ENCODE data around the gene WFS1. TPM values are rescaled to one million over a fixed set of nuclear protein-coding genes. Genes with fewer than 3 reads are reported as not detected.

WFS1 gene
- total RNA-seq, 1 donor from 2014 or later, result 14.3 TPM

GRCh38 chr4:6277935-6278800, 8.5 kb downstream of the WFS1 start:
- no peak for DNase-seq (ENCODE audit: low spot score)
- no peak for ATAC-seq

- no peak for DNase-seq (ENCODE audit: low spot score)
- peak; percentile 71 for ATAC-seq
These were observed 9.1 kb downstream of the WFS1 start for GRCh38 chr4:6278801-6279197.

- DNase-seq (ENCODE audit: low spot score) (no peak), ATAC-seq (no peak)
These were observed 10.1 kb downstream of the WFS1 start for GRCh38 chr4:6279582-6280289.

GRCh38 chr4:6280365-6280996, 10.8 kb downstream of the WFS1 start:
- DNase-seq (ENCODE audit: low spot score) (no peak), ATAC-seq (no peak)

- no peak for ATAC-seq
- no peak for DNase-seq (ENCODE audit: low spot score)
These were observed 12.0 kb downstream of the WFS1 start for GRCh38 chr4:6281436-6282313.

- DNase-seq (ENCODE audit: low spot score), result no peak
These were observed 12.7 kb downstream of the WFS1 start for GRCh38 chr4:6282314-6282771.

GRCh38 chr4:6283282-6283681, 13.6 kb downstream of the WFS1 start:
- ATAC-seq (no peak), DNase-seq (ENCODE audit: low spot score) (no peak)

More at GRCh38 chr4:6282314-6282771, 12.7 kb downstream of the WFS1 start:
- ATAC-seq, result no peak

- DNase-seq (ENCODE audit: low spot score) (no peak), ATAC-seq (no peak)
These were observed 17.6 kb downstream of the WFS1 start for GRCh38 chr4:6287017-6287788.

GRCh38 chr4:6288342-6288741, 18.7 kb downstream of the WFS1 start:
- DNase-seq (ENCODE audit: low spot score), result no peak
- no peak for ATAC-seq

- DNase-seq (ENCODE audit: low spot score), result no peak
These were observed 19.2 kb downstream of the WFS1 start for GRCh38 chr4:6288871-6289270.

GRCh38 chr4:6290256-6290655, 20.6 kb downstream of the WFS1 start:
- DNase-seq (ENCODE audit: low spot score) (no peak), ATAC-seq (no peak)

More at GRCh38 chr4:6288871-6289270, 19.2 kb downstream of the WFS1 start:
- ATAC-seq, result no peak

- no peak for ATAC-seq
- DNase-seq (ENCODE audit: low spot score), result no peak
These were observed 21.3 kb downstream of the WFS1 start for GRCh38 chr4:6290769-6291547.

- ATAC-seq (peak; percentile 24), DNase-seq (ENCODE audit: low spot score) (no peak)
These were observed 22.2 kb downstream of the WFS1 start for GRCh38 chr4:6291784-6292297.

- no peak for ATAC-seq
- DNase-seq (ENCODE audit: low spot score), result no peak
These were observed 22.9 kb downstream of the WFS1 start for GRCh38 chr4:6292376-6293096.

GRCh38 chr4:6293097-6293445, 23.4 kb downstream of the WFS1 start:
- no peak for ATAC-seq

GRCh38 chr4:6293661-6294060, 24.0 kb downstream of the WFS1 start:
- ATAC-seq (no peak), DNase-seq (ENCODE audit: low spot score) (no peak)

More at GRCh38 chr4:6293097-6293445, 23.4 kb downstream of the WFS1 start:
- no peak for DNase-seq (ENCODE audit: low spot score)

- no peak for DNase-seq (ENCODE audit: low spot score)
These were observed 25.2 kb downstream of the WFS1 start for GRCh38 chr4:6294705-6295421.

More at GRCh38 chr4:6294705-6295421, 25.2 kb downstream of the WFS1 start:
- no peak for ATAC-seq

All from left lobe of liver (tissue), 2 donors.